A549 (cell line): ENCODE data around the gene SATB2. TPM values are rescaled to one million over a fixed set of nuclear protein-coding genes. Genes with fewer than 3 reads are reported as not detected.

ENCODE experiments used
- ATAC-seq, 2 experiments: fragments of 200-7000 bp in 1 of 2; fragments of >200 bp in 1 of 2; cut with Nextera tagmentation in 1 of 2; cut with Tn5 transposase in 1 of 2; 3 replicates each; pipeline versions ENCODE4 v1.8.0 to v1.9.1; 2018 to 2020; ENCODE audit warnings: mild to moderate bottlenecking in 1 of 2, moderate library complexity in 1 of 2
- CTCF ChIA-PET: fragments of 300-600 bp; sonication (Branson Sonifier 250); formaldehyde crosslinking; extraction: SDS; loops from one replicate; lab custom pipeline; 2021; ENCODE audit warnings: antibody characterized with exemption, inconsistent platforms; lab: Yijun Ruan, JAX
- POLR2A ChIA-PET: fragments of 350-600 bp; formaldehyde crosslinking; extraction: SDS; loops from one replicate; lab custom pipeline; 2021; ENCODE audit warnings: antibody characterized with exemption, inconsistent platforms; lab: Yijun Ruan, JAX
- DNase-seq, 2 experiments: peaks; one replicate each; pipeline versions ENCODE4 v3.0.0 to v3.0.0-alpha.2; 2011 to 2016; ENCODE audit warnings: low read depth in 1 of 2, low spot score in 1 of 2
- FAIRE-seq: peaks from 2 replicates; lab custom pipeline; 2011; peaks lifted over from hg19 to GRCh38; lab: Jason Lieb, UNC
- H3K27ac ChIP-seq, 2 experiments: fragments of >200 bp; sonication (Bioruptor Twin); formaldehyde crosslinking; 3 replicates each; pipeline ENCODE4 v1.5.1; 2016 to 2017
- H3K4me1 ChIP-seq: fragments of >200 bp; sonication (Bioruptor Twin); formaldehyde crosslinking; 3 replicates; pipeline ENCODE4 v1.6.1; 2016
- H3K4me2 ChIP-seq: fragments of >200 bp; sonication (Bioruptor Twin); formaldehyde crosslinking; 3 replicates; pipeline ENCODE4 v1.6.1; 2016
- H3K4me3 ChIP-seq: fragments of >200 bp; sonication (Bioruptor Twin); formaldehyde crosslinking; 3 replicates; pipeline ENCODE4 v1.5.1; 2016
- H3K9me3 ChIP-seq: fragments of >200 bp; sonication (Bioruptor Twin); formaldehyde crosslinking; 3 replicates; pipeline ENCODE4 v1.6.1; 2016
- CBX2 ChIP-seq: fragments of 200-600 bp; sonication (generic); IDR thresholded peaks from 2 replicates; pipeline ENCODE4 v1.6.1; 2016; ENCODE audit warnings: low read depth, mild to moderate bottlenecking, borderline replicate concordance
- ESRRA ChIP-seq: fragments of 150-350 bp; IDR thresholded peaks from 2 replicates; pipeline ENCODE4 v1.6.1; 2014; ENCODE audit warnings: mild to moderate bottlenecking, low read length, borderline replicate concordance
- FOSB ChIP-seq: fragments of 250-450 bp; sonication (Bioruptor Pico); IDR thresholded peaks from 2 replicates; pipeline ENCODE4 v1.5.0; 2020; ENCODE audit warnings: mild to moderate bottlenecking, moderate library complexity
- FOSL2 ChIP-seq, 2 experiments: fragments of 450-650 bp in 1 of 2; fragments of >200 bp in 1 of 2; sonication (Bioruptor Twin) in 1 of 2; formaldehyde crosslinking; IDR thresholded peaks; 2 replicates each; pipeline versions ENCODE4 v1.5.0 to v1.6.1; 2016 to 2020; ENCODE audit warnings: mild to moderate bottlenecking in 1 of 2, moderate library complexity in 1 of 2
- GATA3 ChIP-seq: IDR thresholded peaks from 2 replicates; pipeline ENCODE4 v1.6.1; 2012; ENCODE audit warnings: borderline replicate concordance
- HEYL ChIP-seq: fragments of 250-450 bp; sonication (Bioruptor Pico); IDR thresholded peaks from 2 replicates; pipeline ENCODE4 v1.8.0; 2021; ENCODE audit warnings: mild to moderate bottlenecking, moderate library complexity
- HOXB13 ChIP-seq: fragments of 250-450 bp; sonication (Bioruptor Pico); IDR thresholded peaks from 2 replicates; pipeline ENCODE4 v1.5.0; 2020; ENCODE audit warnings: low read depth, mild to moderate bottlenecking, moderate library complexity
- HOXB5 ChIP-seq: fragments of 250-450 bp; sonication (Bioruptor Pico); IDR thresholded peaks from 2 replicates; pipeline ENCODE4 v1.5.0; 2020; ENCODE audit warnings: mild to moderate bottlenecking, moderate library complexity
- JUN ChIP-seq, 2 experiments: fragments of >200 bp; sonication (Bioruptor Twin); formaldehyde crosslinking; IDR thresholded peaks; 2 replicates in 1 of 2; 3 replicates in 1 of 2; pipeline ENCODE4 v1.6.1; 2016 to 2017
- MAZ ChIP-seq: fragments of 150-350 bp; IDR thresholded peaks from 2 replicates; pipeline ENCODE4 v1.6.1; 2014; ENCODE audit warnings: antibody characterized with exemption, low read depth, low read length, borderline replicate concordance
- NPAS2 ChIP-seq: fragments of 250-450 bp; sonication (Bioruptor Pico); IDR thresholded peaks from 2 replicates; pipeline ENCODE4 v1.8.0; 2022; ENCODE audit warnings: mild to moderate bottlenecking, moderate library complexity, borderline replicate concordance
- NR3C1 ChIP-seq: fragments of >200 bp; sonication (Bioruptor Twin); formaldehyde crosslinking; IDR thresholded peaks from 3 replicates; pipeline ENCODE4 v1.6.1; 2017
- PHF8 ChIP-seq: fragments of 200-600 bp; sonication (generic); IDR thresholded peaks from 2 replicates; pipeline ENCODE4 v1.6.1; 2016; ENCODE audit warnings: low read depth, mild to moderate bottlenecking, antibody characterized with exemption, moderate library complexity, borderline replicate concordance
- POLR2A ChIP-seq: IDR thresholded peaks from 2 replicates; pipeline ENCODE4 v1.6.1; 2012; ENCODE audit warnings: mild to moderate bottlenecking, low read length
- POLR2AphosphoS2 ChIP-seq: conservative IDR thresholded peaks from 2 replicates; pipeline ENCODE4 v1.6.1; 2012; ENCODE audit warnings: low read length, improper control_type of control experiment, inconsistent platforms
- RARB ChIP-seq: fragments of 250-450 bp; sonication (Bioruptor Pico); IDR thresholded peaks from 2 replicates; pipeline ENCODE4 v1.8.0; 2021; ENCODE audit warnings: mild to moderate bottlenecking, moderate library complexity
- SREBF2 ChIP-seq: fragments of 450-650 bp; IDR thresholded peaks from 2 replicates; pipeline ENCODE4 v1.6.1; 2014; ENCODE audit warnings: mild to moderate bottlenecking, moderate library complexity
- TFCP2L1 ChIP-seq: fragments of 250-450 bp; sonication (Bioruptor Pico); IDR thresholded peaks from 2 replicates; pipeline ENCODE4 v1.5.0; 2021; ENCODE audit warnings: mild to moderate bottlenecking
- ZFP36 ChIP-seq: fragments of 450-650 bp; IDR thresholded peaks from 2 replicates; pipeline ENCODE4 v1.6.1; 2014; ENCODE audit warnings: borderline replicate concordance; ENCODE audit not compliant: partially characterized antibody
- ZSCAN20 ChIP-seq: fragments of 250-450 bp; sonication (Bioruptor Pico); IDR thresholded peaks from 2 replicates; pipeline ENCODE4 v1.8.0; 2022; ENCODE audit warnings: mild to moderate bottlenecking, moderate library complexity
- WGBS: methylation state at CpG from one replicate; pipeline ENCODE4 v1.1.6; 2017; ENCODE audit errors: missing lambda C conversion rate; 5-methylcytosine and 5-hydroxymethylcytosine counted together
- polyA plus RNA-seq, 4 experiments: library from polyadenylated mRNA; depleted of rRNA in 3 of 4; stranded (reverse); fragments of >200 nt; fragmentation: RNase III in 1 of 4; extraction: RNeasy Plus Mini Kit Qiagen cat#74134 plus additional on column Dnase treatment in 1 of 4; gene quantifications; 2 replicates in 3 of 4; 3 replicates in 1 of 4; pipeline ENCODE4 v1.2.3, GENCODE V29; 2011 to 2017
- TF ChIP-seq, protein P1 (sequence below): fragments of 150-350 bp; IDR thresholded peaks from 2 replicates; pipeline ENCODE4 v1.6.1; 2014; ENCODE audit warnings: low read depth, mild to moderate bottlenecking, low read length
- TF ChIP-seq, protein P2 (sequence below): fragments of 250-450 bp; sonication (Bioruptor Pico); IDR thresholded peaks from 2 replicates; pipeline ENCODE4 v1.5.0; 2021; ENCODE audit warnings: mild to moderate bottlenecking, moderate library complexity, borderline replicate concordance
- TF ChIP-seq, protein P3 (sequence below): fragments of 450-650 bp; IDR thresholded peaks from 2 replicates; pipeline ENCODE4 v1.6.1; 2014; ENCODE audit warnings: antibody characterized with exemption
- TF ChIP-seq, protein P4 (sequence below): fragments of >200 bp; sonication (Bioruptor Twin); formaldehyde crosslinking; IDR thresholded peaks from 3 replicates; pipeline ENCODE4 v1.5.1; 2016

Gene SATB2
- polyA plus RNA-seq, 2 of the 4 experiments (the other 2 are of a cell fraction), result 1.9 to 3.4 TPM

DNA sequence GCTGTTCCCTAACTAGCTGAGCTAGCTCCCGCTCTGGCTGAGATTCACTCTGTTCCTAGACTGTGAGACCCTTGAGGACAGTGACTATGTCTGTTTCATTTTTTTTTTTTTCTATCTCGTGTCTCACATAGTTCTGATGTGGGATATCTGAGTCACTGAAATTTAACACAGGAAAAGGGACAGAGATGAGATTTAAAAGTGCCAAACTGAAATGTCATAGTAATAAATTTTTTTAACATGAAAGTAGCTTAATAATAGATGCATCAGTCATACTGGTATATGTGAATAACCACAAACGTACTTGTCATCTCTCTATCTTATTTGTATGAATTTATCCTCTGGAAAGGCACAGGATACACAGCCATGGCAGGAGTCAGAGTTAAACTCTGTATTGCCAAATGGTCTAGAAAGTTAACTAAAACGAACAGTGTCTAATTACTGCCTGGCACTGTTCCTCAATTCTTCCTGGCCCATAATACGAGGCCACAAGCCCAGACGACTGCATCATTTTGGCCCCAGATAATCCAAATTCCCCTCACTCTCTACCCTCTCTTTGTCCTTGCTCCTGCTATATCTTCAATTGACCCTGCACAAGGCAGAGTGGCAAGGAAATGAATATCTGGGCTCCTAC lies 87.5 kb downstream of the SATB2 start:
- no peak for FAIRE-seq
- TF ChIP-seq, protein P1, sequence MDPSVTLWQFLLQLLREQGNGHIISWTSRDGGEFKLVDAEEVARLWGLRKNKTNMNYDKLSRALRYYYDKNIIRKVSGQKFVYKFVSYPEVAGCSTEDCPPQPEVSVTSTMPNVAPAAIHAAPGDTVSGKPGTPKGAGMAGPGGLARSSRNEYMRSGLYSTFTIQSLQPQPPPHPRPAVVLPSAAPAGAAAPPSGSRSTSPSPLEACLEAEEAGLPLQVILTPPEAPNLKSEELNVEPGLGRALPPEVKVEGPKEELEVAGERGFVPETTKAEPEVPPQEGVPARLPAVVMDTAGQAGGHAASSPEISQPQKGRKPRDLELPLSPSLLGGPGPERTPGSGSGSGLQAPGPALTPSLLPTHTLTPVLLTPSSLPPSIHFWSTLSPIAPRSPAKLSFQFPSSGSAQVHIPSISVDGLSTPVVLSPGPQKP, result no peak
- TF ChIP-seq HEYL (CRISPR knock-in tag) (no peak), NPAS2 (CRISPR knock-in tag) (no peak), HOXB13 (CRISPR knock-in tag) (no peak), HOXB5 (CRISPR knock-in tag) (no peak), ZFP36 (no peak), TFCP2L1 (CRISPR knock-in tag) (no peak), ESRRA (no peak), FOSB (CRISPR knock-in tag) (no peak), POLR2AphosphoS2 (no peak), JUN (IDR thresholded peaks at IDR 0.05) (no peak), CBX2 (no peak), MAZ (no peak), NR3C1 (no peak), PHF8 (no peak)
- TF ChIP-seq, protein P2, sequence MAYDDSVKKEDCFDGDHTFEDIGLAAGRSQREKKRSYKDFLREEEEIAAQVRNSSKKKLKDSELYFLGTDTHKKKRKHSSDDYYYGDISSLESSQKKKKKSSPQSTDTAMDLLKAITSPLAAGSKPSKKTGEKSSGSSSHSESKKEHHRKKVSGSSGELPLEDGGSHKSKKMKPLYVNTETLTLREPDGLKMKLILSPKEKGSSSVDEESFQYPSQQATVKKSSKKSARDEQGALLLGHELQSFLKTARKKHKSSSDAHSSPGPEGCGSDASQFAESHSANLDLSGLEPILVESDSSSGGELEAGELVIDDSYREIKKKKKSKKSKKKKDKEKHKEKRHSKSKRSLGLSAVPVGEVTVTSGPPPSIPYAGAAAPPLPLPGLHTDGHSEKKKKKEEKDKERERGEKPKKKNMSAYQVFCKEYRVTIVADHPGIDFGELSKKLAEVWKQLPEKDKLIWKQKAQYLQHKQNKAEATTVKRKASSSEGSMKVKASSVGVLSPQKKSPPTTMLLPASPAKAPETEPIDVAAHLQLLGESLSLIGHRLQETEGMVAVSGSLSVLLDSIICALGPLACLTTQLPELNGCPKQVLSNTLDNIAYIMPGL (CRISPR knock-in tag), result no peak
- Histone ChIP-seq H3K27ac (no peak overlapping the region), H3K4me1 (no peaks in the 10 kb centered on the region), H3K9me3 (no peaks in the 10 kb centered on the region), H3K4me3 (no peak overlapping the region), H3K4me2 (no peak overlapping the region)
- ATAC-seq, result no peak
- ChIA-PET CTCF (no interaction called here), POLR2A (no interaction called here)
- 78% methylated on average over 6 of the region's 6 CpGs for WGBS
- DNase-seq, result no peak

DNA sequence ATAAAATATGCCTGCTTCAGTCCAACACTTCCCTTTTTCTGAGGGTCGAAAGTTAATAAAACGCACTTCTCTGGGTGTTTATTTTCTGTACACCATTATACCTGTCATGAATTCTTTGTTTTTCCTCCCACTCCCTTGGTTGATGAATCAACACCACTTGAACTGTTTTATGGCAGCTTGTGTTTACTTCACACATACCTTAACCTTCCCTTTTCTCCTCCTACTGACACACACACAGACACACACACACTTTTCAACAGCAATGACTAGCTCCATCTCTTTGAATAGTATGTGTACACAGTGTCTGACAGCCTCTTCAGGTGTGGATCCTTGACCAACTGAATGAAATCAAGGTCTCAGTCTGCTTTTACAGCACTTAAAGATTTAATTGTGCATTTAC lies 91.3 kb downstream of the SATB2 start:
- no peak overlapping the region for H3K4me3 ChIP-seq
- WGBS, result 84% methylated on average over 2 of the region's 2 CpGs
- no peak for ATAC-seq
- TF ChIP-seq RARB, result no peak
- no peak for TF ChIP-seq GATA3
- TF ChIP-seq, protein P1, result no peak
- TF ChIP-seq, protein P3, sequence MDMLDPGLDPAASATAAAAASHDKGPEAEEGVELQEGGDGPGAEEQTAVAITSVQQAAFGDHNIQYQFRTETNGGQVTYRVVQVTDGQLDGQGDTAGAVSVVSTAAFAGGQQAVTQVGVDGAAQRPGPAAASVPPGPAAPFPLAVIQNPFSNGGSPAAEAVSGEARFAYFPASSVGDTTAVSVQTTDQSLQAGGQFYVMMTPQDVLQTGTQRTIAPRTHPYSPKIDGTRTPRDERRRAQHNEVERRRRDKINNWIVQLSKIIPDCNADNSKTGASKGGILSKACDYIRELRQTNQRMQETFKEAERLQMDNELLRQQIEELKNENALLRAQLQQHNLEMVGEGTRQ, result no peak
- TF ChIP-seq, protein P4, sequence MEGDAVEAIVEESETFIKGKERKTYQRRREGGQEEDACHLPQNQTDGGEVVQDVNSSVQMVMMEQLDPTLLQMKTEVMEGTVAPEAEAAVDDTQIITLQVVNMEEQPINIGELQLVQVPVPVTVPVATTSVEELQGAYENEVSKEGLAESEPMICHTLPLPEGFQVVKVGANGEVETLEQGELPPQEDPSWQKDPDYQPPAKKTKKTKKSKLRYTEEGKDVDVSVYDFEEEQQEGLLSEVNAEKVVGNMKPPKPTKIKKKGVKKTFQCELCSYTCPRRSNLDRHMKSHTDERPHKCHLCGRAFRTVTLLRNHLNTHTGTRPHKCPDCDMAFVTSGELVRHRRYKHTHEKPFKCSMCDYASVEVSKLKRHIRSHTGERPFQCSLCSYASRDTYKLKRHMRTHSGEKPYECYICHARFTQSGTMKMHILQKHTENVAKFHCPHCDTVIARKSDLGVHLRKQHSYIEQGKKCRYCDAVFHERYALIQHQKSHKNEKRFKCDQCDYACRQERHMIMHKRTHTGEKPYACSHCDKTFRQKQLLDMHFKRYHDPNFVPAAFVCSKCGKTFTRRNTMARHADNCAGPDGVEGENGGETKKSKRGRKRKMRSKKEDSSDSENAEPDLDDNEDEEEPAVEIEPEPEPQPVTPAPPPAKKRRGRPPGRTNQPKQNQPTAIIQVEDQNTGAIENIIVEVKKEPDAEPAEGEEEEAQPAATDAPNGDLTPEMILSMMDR, result no peak
- TF ChIP-seq FOSL2 (IDR thresholded peaks at IDR 0.05), result no peak
- TF ChIP-seq FOSL2 (CRISPR knock-in tag; IDR thresholded peaks at IDR 0.05), result no peak
- TF ChIP-seq POLR2A, result no peak
- TF ChIP-seq ZSCAN20 (CRISPR knock-in tag), result no peak
- no peak for TF ChIP-seq ZFP36
- TF ChIP-seq SREBF2, result no peak
- TF ChIP-seq, all 56 proteins: peak for 0
- FAIRE-seq (no peak), DNase-seq (peak in 1 of 2 experiments; percentile 10)
- no peak overlapping the region for H3K27ac ChIP-seq
- CTCF ChIA-PET, result interaction anchor here (0.6 kb wide), 1 partner anchor 41 kb away, joined by 3 read pairs; no protein-coding TSS in a partner anchor
- POLR2A ChIA-PET, result no interaction called here
- no peaks in the 10 kb centered on the region for H3K4me1 ChIP-seq
- H3K4me2 ChIP-seq, result no peak overlapping the region
- no peaks in the 10 kb centered on the region for H3K9me3 ChIP-seq
